Psoas muscle (tissue), 8 donors: Measurements from ENCODE around the gene RNF213. TPM values are rescaled to one million over a fixed set of nuclear protein-coding genes. Genes with fewer than 3 reads are reported as not detected.
A peak's percentile ranks its signal among the peaks of the same experiment; 100 is the strongest.

ENCODE experiments used
- ATAC-seq, 4 donors: fragments of 200-7000 bp; cut with Tn5 transposase; one replicate each; pipeline ENCODE4 v1.9.1; 2020; ENCODE audit warnings: moderate library complexity in 3 of 4, mild to moderate bottlenecking in 2 of 4
- DNase-seq, 2 donors: peaks; one replicate each; pipeline ENCODE4 v3.0.0-alpha.2; 2020
- H3K27ac ChIP-seq: fragments of 200-600 bp; one replicate; pipeline ENCODE4 v1.8.0; 2022
- H3K27me3 ChIP-seq, 3 donors: fragments of 200-600 bp in 1 of 3; one replicate each; pipeline versions ENCODE4 v1.6.1 to v1.8.0; 2013 to 2022; ENCODE audit warnings: low read length in 2 of 3, mild to moderate bottlenecking in 2 of 3, moderate library complexity in 1 of 3; ENCODE audit not compliant: insufficient read depth in 3 of 3
- H3K36me3 ChIP-seq, 2 donors: fragments of 200-600 bp in 1 of 2; one replicate each; pipeline versions ENCODE4 v1.6.1 to v1.8.0; 2013 to 2022; ENCODE audit warnings: low read depth in 1 of 2, mild to moderate bottlenecking in 1 of 2, moderate library complexity in 1 of 2; ENCODE audit not compliant: insufficient read depth in 1 of 2
- H3K4me1 ChIP-seq: fragments of 200-600 bp; one replicate; pipeline ENCODE4 v1.8.0; 2022
- H3K4me3 ChIP-seq: fragments of 200-600 bp; one replicate; pipeline ENCODE4 v1.8.0; 2022; ENCODE audit warnings: mild to moderate bottlenecking
- H3K9me3 ChIP-seq: fragments of 200-600 bp; one replicate; pipeline ENCODE4 v1.8.0; 2022
- CTCF ChIP-seq: fragments of 200-600 bp; IDR thresholded peaks from one replicate; pipeline ENCODE4 v1.8.0; 2022; ENCODE audit warnings: antibody characterized with exemption
- WGBS, 3 donors: extraction: QIAGEN DNeasy Blood & Tissue Kit; methylation state at CpG; one replicate each; pipeline versions ENCODE4 v1.1.6 to v1.1.7; 2013; 5-methylcytosine and 5-hydroxymethylcytosine counted together
- intact Hi-C, 2 donors: fragments of 100-400 bp; cut with DNase I; formaldehyde crosslinking; loops; one replicate each; pipeline versions ENCODE4 v1.11.0 to v1.14.2; 2022
- polyA plus RNA-seq, 3 donors: library from polyadenylated mRNA; stranded (reverse); fragments of 200-250 nt; gene quantifications; one replicate each; pipeline ENCODE4 v1.2.3, GENCODE V29; 2013
- total RNA-seq, 4 donors: library from RNA; stranded (reverse); fragmentation: NEBNext Ultra II Directional in 2 of 4; extraction: Animal tissue kit (Norgen Biotek cat#: 25700) in 2 of 4; gene quantifications; one replicate each; pipeline versions ENCODE4 v1.2.1 to v1.2.4, GENCODE V29; 2021 to 2023
- donor health status: healthy with polysubstance abuse.
- donor health status: DM: no; HTN: no; CAD: no; lungs with moderate emphysema.
- donor health status: Bipolar disorder and iron deficiency.
- donor health status: healthy.
- donor health status: DM: yes; HTN: yes; CAD: no.
- donor health status: DM: no; HTN: no; CAD: no.
- donor health status: DM: no; HTN: no; CAD: no.
- donor health status: DM: yes; HTN: yes; CAD: no.

Gene RNF213
- total and polyA plus RNA-seq, 7 donors = 10.2 to 42.0 (median 33.7) TPM

- Histone ChIP-seq H3K36me3 (no peaks in the 10 kb centered on the region), H3K27ac (no peak overlapping the region), H3K9me3 (no peaks in the 10 kb centered on the region), H3K4me3 (no peak overlapping the region), H3K4me1 (no peaks in the 10 kb centered on the region), H3K27me3 (peaks cover 0 to 2% (median 0%) of the 10 kb centered on the region in 3 donors)
- TF ChIP-seq CTCF = no peak
- no peak for DNase-seq
- ATAC-seq = no peak
- 34 to 54% (median 41%) methylated on average over 9 to 12 of the region's 12 CpGs for WGBS, 3 donors
- intact Hi-C loops = no loop called here
These were observed 182.8 kb downstream of the RNF213 start for GRCh38 chr17:80443498-80443897.

- intact Hi-C loops = no loop called here
- Histone ChIP-seq H3K4me3 (no peak overlapping the region), H3K9me3 (no peaks in the 10 kb centered on the region), H3K27me3 (peaks cover 0 to 2% (median 0%) of the 10 kb centered on the region in 3 donors), H3K27ac (no peak overlapping the region), H3K36me3 (no peaks in the 10 kb centered on the region), H3K4me1 (no peaks in the 10 kb centered on the region)
- TF ChIP-seq CTCF = no peak
- ATAC-seq = no peak
- peak in 1 of 2 donors; percentile 40 for DNase-seq
- WGBS, 3 donors = 31 to 34% (median 33%) methylated on average over 22 to 31 of the region's 31 CpGs
These were observed 183.4 kb downstream of the RNF213 start for GRCh38 chr17:80443916-80444643.

- peak in 1 of 2 donors; percentile 34 for DNase-seq
- peaks cover 0 to 2% (median 0%) of the 10 kb centered on the region in 3 donors for H3K27me3 ChIP-seq
- no peaks in the 10 kb centered on the region for H3K36me3 ChIP-seq
- H3K9me3 ChIP-seq = no peaks in the 10 kb centered on the region
- WGBS, 3 donors = 67 to 90% (median 68%) methylated on average over 2 to 6 of the region's 6 CpGs
- TF ChIP-seq CTCF = no peak
- H3K27ac ChIP-seq = no peak overlapping the region
- no peak overlapping the region for H3K4me3 ChIP-seq
- H3K4me1 ChIP-seq = no peaks in the 10 kb centered on the region
- intact Hi-C loops = no loop called here
- ATAC-seq = no peak
These were observed 184.0 kb downstream of the RNF213 start for GRCh38 chr17:80444644-80444979.

GRCh38 chr17:80445007-80445725, 184.5 kb downstream of the RNF213 start:
- intact Hi-C loops = no loop called here
- no peak for TF ChIP-seq CTCF
- Histone ChIP-seq H3K4me1 (no peaks in the 10 kb centered on the region), H3K36me3 (no peaks in the 10 kb centered on the region), H3K4me3 (no peak overlapping the region), H3K9me3 (no peaks in the 10 kb centered on the region), H3K27ac (no peak overlapping the region), H3K27me3 (peaks cover 0 to 2% (median 0%) of the 10 kb centered on the region in 3 donors)
- DNase-seq (peak in 1 of 2 donors; percentile 50), ATAC-seq (peak in 1 of 4 donors; percentile 9)
- 44 to 50% (median 50%) methylated on average over 18 to 26 of the region's 26 CpGs for WGBS, 3 donors
